GM18517 (cell line): ENCODE data around the gene USP15.
"Not testable (repeated sequence)": the region's sequence is repeated elsewhere in the genome, so short reads cannot be mapped to it uniquely, and the experiment has no call there.

Experiments used
- ATAC-seq: cut with Tn5 transposase; IDR thresholded peaks from one replicate; pipeline ENCODE4 v1.9.1; 2021; ENCODE audit warnings: mild to moderate bottlenecking, moderate library complexity; ENCODE audit not compliant: unreplicated experiment

Gene USP15

GRCh38 chr12:62364697-62365096 is 104.5 kb downstream of the USP15 start:
- ATAC-seq = not testable (repeated sequence)

GRCh38 chr12:62365846-62366245 is 105.6 kb downstream of the USP15 start:
- not testable (repeated sequence) for ATAC-seq

GRCh38 chr12:62368430-62369223 is 108.4 kb downstream of the USP15 start:
- not testable (repeated sequence) for ATAC-seq

GRCh38 chr12:62370189-62370588 is 110.0 kb downstream of the USP15 start:
- no peak for ATAC-seq

- ATAC-seq = no peak
These were observed 111.5 kb downstream of the USP15 start for GRCh38 chr12:62371661-62372060.

GRCh38 chr12:62372134-62372533 is 111.9 kb downstream of the USP15 start:
- no peak for ATAC-seq

- no peak for ATAC-seq
These were observed 112.6 kb downstream of the USP15 start for GRCh38 chr12:62372825-62373224.

GRCh38 chr12:62375603-62376002 is 115.4 kb downstream of the USP15 start:
- ATAC-seq = no peak

- ATAC-seq = no peak
These were observed 119.0 kb downstream of the USP15 start for GRCh38 chr12:62379026-62379722.

- no peak for ATAC-seq
These were observed 119.5 kb downstream of the USP15 start for GRCh38 chr12:62379723-62380045.

GRCh38 chr12:62382526-62382925 is 122.3 kb downstream of the USP15 start:
- no peak for ATAC-seq

- no peak for ATAC-seq
These were observed 136.5 kb downstream of the USP15 start for GRCh38 chr12:62396750-62397149.

- peak; percentile 55 for ATAC-seq
These were observed 139.9 kb downstream of the USP15 start for GRCh38 chr12:62400135-62400534.

GRCh38 chr12:62401631-62402030 is 141.4 kb downstream of the USP15 start:
- ATAC-seq = no peak

GRCh38 chr12:62403031-62403430 is 142.8 kb downstream of the USP15 start:
- no peak for ATAC-seq

GRCh38 chr12:62407587-62407986 is 147.4 kb downstream of the USP15 start:
- ATAC-seq = no peak

GRCh38 chr12:62409068-62409467 is 148.9 kb downstream of the USP15 start:
- ATAC-seq = no peak

GRCh38 chr12:62414180-62414579 is 154.0 kb downstream of the USP15 start:
- no peak for ATAC-seq

- ATAC-seq = no peak
These were observed 165.9 kb downstream of the USP15 start for GRCh38 chr12:62426089-62426488.

GRCh38 chr12:62429457-62429856 is 169.3 kb downstream of the USP15 start:
- no peak for ATAC-seq

- no peak for ATAC-seq
These were observed 174.5 kb downstream of the USP15 start for GRCh38 chr12:62434494-62435302.
